Type B pancreatic cell (in vitro differentiated cells): ENCODE results near the gene TMEM220. TPM values are rescaled to one million over a fixed set of nuclear protein-coding genes. Genes with fewer than 3 reads are reported as not detected.

Experiments used
- DNase-seq: peaks from one replicate; pipeline ENCODE4 v3.0.0; 2021; ENCODE audit warnings: mixed read lengths; ENCODE audit not compliant: unreplicated experiment; ENCODE audit errors: extremely low spot score
- H3K27ac Mint-ChIP-seq: 2 replicates; pipeline ENCODE4 v1.8.0; 2021; ENCODE audit warnings: mild to moderate bottlenecking, mixed read lengths
- H3K27me3 Mint-ChIP-seq: 2 replicates; pipeline ENCODE4 v1.8.0; 2021; ENCODE audit warnings: mixed read lengths
- H3K36me3 Mint-ChIP-seq: 2 replicates; pipeline ENCODE4 v1.8.0; 2021; ENCODE audit warnings: mixed read lengths
- H3K4me1 Mint-ChIP-seq: one replicate; pipeline ENCODE4 v1.8.0; 2021; ENCODE audit warnings: mixed read lengths; ENCODE audit not compliant: unreplicated experiment
- H3K4me3 Mint-ChIP-seq: 2 replicates; pipeline ENCODE4 v1.8.0; 2021; ENCODE audit warnings: mild to moderate bottlenecking, mixed read lengths
- H3K9me3 Mint-ChIP-seq: 2 replicates; pipeline ENCODE4 v1.8.0; 2021; ENCODE audit warnings: mixed read lengths
- total RNA-seq: library from RNA; stranded (reverse); gene quantifications from 2 replicates; pipeline ENCODE4 v1.2.1, GENCODE V29; 2021; ENCODE audit warnings: low replicate concordance
- TF ChIP-seq, protein P1 (sequence below): fragments of 200-600 bp; sonication (generic); conservative IDR thresholded peaks from 2 replicates; pipeline ENCODE4 v1.5.0; 2021; ENCODE audit warnings: antibody characterized with exemption, mild to moderate bottlenecking

TMEM220 gene
- total RNA-seq, 1 donor from 2014 or later, result 3.8 TPM

DNA sequence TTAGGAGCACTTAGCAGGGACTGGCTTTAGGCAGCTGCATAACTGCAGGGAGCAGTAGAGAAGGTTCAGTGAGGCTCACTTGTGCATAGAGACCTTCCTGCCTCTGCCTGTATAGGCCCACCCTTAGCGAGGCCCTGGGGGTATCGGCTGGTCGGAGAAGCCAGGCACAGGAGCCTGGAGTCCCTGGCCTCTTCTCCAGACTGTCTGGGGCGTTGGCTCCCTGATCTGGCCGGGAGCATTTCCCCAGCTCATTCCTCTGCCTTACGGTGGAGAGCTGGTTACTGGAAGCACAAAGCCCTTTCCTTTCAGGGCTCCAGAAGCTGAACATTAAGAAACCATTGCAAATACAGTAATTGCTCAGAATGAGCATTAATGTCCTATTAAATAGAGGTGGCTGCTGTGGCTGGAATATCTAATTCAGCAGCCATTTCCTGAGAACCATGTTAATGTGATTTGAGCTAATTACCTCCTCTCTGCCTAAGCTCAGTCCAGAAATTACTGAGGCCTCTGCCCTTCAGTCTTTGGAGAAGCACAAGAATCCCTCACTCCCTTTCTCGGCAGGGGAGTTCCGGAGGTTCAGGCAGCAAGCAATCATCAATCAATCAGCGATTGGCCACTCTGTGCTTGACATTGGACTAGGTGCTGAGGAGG is 18.8 kb upstream of the TMEM220 start:
- TF ChIP-seq, protein P1, sequence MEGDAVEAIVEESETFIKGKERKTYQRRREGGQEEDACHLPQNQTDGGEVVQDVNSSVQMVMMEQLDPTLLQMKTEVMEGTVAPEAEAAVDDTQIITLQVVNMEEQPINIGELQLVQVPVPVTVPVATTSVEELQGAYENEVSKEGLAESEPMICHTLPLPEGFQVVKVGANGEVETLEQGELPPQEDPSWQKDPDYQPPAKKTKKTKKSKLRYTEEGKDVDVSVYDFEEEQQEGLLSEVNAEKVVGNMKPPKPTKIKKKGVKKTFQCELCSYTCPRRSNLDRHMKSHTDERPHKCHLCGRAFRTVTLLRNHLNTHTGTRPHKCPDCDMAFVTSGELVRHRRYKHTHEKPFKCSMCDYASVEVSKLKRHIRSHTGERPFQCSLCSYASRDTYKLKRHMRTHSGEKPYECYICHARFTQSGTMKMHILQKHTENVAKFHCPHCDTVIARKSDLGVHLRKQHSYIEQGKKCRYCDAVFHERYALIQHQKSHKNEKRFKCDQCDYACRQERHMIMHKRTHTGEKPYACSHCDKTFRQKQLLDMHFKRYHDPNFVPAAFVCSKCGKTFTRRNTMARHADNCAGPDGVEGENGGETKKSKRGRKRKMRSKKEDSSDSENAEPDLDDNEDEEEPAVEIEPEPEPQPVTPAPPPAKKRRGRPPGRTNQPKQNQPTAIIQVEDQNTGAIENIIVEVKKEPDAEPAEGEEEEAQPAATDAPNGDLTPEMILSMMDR, result no peak
- Mint-ChIP-seq H3K27me3 (peaks cover 18% of the 10 kb centered on the region), H3K36me3 (no peaks in the 10 kb centered on the region), H3K27ac (no peak overlapping the region), H3K4me1 (peaks cover 24% of the 10 kb centered on the region), H3K9me3 (no peaks in the 10 kb centered on the region), H3K4me3 (no peak overlapping the region)
- DNase-seq, result no peak

DNA sequence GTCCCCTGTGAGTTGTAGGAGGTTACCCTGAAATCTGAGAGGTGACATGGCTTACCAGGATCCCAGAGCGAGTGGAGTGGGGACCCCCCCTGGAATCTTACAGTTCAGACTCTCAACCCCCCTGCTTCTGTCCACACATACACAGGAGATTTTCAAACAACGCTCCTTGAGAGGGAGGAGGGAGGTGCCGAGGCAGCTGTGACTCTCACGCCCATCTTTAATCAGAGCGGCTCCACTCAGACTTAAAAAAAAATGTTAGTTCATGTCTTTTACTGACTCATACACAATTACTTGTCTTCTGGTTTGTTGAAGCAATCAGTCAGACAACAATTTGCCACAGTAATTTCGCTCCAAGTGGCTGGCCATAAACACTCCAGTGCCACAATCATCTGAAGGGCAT is 15.4 kb upstream of the TMEM220 start:
- no peak for DNase-seq
- TF ChIP-seq, protein P1, result no peak
- H3K36me3 Mint-ChIP-seq, result no peaks in the 10 kb centered on the region
- peaks cover 19% of the 10 kb centered on the region for H3K4me1 Mint-ChIP-seq
- no peak overlapping the region for H3K4me3 Mint-ChIP-seq
- H3K27ac Mint-ChIP-seq, result peak overlapping the region; percentile 19
- no peaks in the 10 kb centered on the region for H3K9me3 Mint-ChIP-seq
- peaks cover 21% of the 10 kb centered on the region for H3K27me3 Mint-ChIP-seq

DNA sequence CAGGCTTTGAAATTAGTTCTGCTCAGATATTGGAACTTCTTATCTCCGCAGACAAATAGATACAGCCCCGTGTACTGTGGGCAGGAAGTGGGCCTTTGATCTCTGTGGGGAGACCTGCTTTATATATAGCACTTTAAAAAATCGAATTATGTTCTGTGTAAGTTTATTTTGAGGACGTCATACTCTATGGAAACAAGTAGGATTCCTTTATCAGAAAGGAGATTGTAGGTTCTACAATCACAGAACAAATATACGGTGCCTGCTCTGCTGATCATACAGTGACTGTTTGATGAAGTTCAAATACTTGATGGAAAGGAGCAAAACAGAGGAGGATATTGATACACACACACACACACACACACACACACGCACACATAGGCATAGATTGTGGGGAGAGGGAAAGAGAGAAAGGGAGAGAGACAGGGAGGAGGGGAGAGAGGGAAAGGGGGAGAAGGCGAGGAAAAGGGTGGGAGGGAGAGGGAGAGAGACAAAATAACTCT is 14.7 kb upstream of the TMEM220 start:
- H3K4me3 Mint-ChIP-seq, result peak overlapping the region; percentile 54
- no peak for DNase-seq
- TF ChIP-seq, protein P1, result no peak
- peak overlapping the region; percentile 74 for H3K27ac Mint-ChIP-seq
- no peaks in the 10 kb centered on the region for H3K9me3 Mint-ChIP-seq
- H3K27me3 Mint-ChIP-seq, result peaks cover 24% of the 10 kb centered on the region
- peaks cover 22% of the 10 kb centered on the region for H3K4me1 Mint-ChIP-seq
- no peaks in the 10 kb centered on the region for H3K36me3 Mint-ChIP-seq

DNA sequence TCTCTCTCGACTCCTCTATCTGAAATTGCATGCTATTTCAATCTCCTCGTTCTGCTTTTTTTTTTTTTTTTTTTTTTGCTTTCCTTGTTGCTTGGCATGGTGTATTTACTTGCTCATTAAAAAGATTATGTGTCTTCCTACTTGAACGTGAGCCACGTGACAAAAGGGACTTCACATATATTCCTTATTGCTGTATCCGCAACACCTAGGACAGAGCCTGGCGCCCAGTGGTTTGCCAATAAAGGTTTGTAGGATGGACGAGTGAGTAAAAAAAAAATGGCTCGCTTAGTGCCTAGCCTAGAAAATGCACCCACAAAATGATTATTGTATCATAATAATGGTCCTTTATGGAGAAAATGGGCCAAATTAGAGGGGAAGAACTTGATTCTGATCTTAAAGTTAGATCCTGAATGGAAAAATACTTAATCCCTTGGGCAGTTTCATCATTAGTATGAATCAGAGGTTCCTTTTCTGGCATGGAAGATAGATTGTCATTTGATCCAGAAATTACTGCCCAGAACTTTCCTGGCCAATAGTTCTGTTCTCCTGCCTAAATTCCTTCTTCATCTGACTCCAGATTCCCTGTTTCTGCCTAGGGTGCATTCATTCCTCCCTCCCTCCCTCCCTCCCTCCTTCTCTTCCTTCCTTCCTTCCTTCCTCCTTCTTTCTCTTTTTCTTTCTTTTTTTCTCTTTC is 13.6 kb upstream of the TMEM220 start:
- H3K4me3 Mint-ChIP-seq, result no peak overlapping the region
- no peak for DNase-seq
- peaks cover 15% of the 10 kb centered on the region for H3K4me1 Mint-ChIP-seq
- H3K36me3 Mint-ChIP-seq, result no peaks in the 10 kb centered on the region
- TF ChIP-seq, protein P1, result no peak
- peaks cover 23% of the 10 kb centered on the region for H3K27me3 Mint-ChIP-seq
- H3K27ac Mint-ChIP-seq, result no peak overlapping the region
- no peaks in the 10 kb centered on the region for H3K9me3 Mint-ChIP-seq

DNA sequence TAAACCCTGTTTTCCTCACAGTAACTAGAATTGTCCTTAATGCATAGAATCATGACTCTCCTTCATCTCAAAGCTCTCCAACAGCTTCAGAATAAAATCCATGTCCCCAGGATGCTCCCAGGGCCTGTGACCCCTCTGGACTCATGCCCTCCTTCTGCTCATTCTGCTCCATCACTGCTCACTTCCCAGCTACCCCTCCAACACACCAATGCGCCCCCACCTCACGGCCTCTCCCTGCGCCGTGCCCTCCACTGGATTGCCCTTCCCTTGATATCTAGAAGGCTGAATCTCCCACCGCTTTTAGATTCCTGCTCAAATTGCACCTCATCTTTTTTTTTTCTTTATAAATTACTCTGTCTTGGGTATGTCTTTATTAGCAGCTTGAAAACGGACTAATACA is 12.6 kb upstream of the TMEM220 start:
- H3K36me3 Mint-ChIP-seq, result no peaks in the 10 kb centered on the region
- no peak overlapping the region for H3K4me3 Mint-ChIP-seq
- H3K27me3 Mint-ChIP-seq, result peaks cover 20% of the 10 kb centered on the region
- no peak overlapping the region for H3K27ac Mint-ChIP-seq
- peaks cover 9% of the 10 kb centered on the region for H3K4me1 Mint-ChIP-seq
- TF ChIP-seq, protein P1, result no peak
- no peaks in the 10 kb centered on the region for H3K9me3 Mint-ChIP-seq
- no peak for DNase-seq
